Stimulated activated naive B cell treated with anti-CD40 and anti-IgM and Interleukin-4, amounts not matched to agents 10 μg/mL and 1 μg/mL and 100 μg/mL, for 72 hours (primary cell): Measurements from ENCODE around the gene PTGIS.

Source experiments
- ATAC-seq, 2 donors: fragments of 150-1000 bp; cut with Tn5 transposase; replicated peaks; 2 replicates each; pipeline ENCODE4 v1.10.0; 2021; ENCODE audit warnings: moderate library complexity in 1 of 2
- DNase-seq: peaks from one replicate; pipeline ENCODE4 v3.0.0; 2021
- H3K27ac Mint-ChIP-seq: one replicate; pipeline ENCODE4 v1.8.0; 2022; ENCODE audit warnings: mild to moderate bottlenecking, mixed read lengths
- H3K27me3 Mint-ChIP-seq, 2 donors: one replicate each; pipeline ENCODE4 v1.8.0; 2022; ENCODE audit warnings: mixed read lengths in 2 of 2
- H3K36me3 Mint-ChIP-seq, 2 donors: one replicate each; pipeline ENCODE4 v1.8.0; 2022; ENCODE audit warnings: mixed read lengths in 2 of 2, mild to moderate bottlenecking in 1 of 2
- H3K4me1 Mint-ChIP-seq, 2 donors: one replicate each; pipeline ENCODE4 v1.8.0; 2022; ENCODE audit warnings: mixed read lengths in 2 of 2, mild to moderate bottlenecking in 1 of 2
- H3K4me3 Mint-ChIP-seq, 2 donors: one replicate each; pipeline ENCODE4 v1.8.0; 2022; ENCODE audit warnings: mild to moderate bottlenecking in 2 of 2, mixed read lengths in 2 of 2, moderate library complexity in 1 of 2
- H3K9me3 Mint-ChIP-seq, 2 donors: one replicate each; pipeline ENCODE4 v1.8.0; 2022; ENCODE audit warnings: mixed read lengths in 2 of 2, mild to moderate bottlenecking in 1 of 2

The PTGIS gene

DNA sequence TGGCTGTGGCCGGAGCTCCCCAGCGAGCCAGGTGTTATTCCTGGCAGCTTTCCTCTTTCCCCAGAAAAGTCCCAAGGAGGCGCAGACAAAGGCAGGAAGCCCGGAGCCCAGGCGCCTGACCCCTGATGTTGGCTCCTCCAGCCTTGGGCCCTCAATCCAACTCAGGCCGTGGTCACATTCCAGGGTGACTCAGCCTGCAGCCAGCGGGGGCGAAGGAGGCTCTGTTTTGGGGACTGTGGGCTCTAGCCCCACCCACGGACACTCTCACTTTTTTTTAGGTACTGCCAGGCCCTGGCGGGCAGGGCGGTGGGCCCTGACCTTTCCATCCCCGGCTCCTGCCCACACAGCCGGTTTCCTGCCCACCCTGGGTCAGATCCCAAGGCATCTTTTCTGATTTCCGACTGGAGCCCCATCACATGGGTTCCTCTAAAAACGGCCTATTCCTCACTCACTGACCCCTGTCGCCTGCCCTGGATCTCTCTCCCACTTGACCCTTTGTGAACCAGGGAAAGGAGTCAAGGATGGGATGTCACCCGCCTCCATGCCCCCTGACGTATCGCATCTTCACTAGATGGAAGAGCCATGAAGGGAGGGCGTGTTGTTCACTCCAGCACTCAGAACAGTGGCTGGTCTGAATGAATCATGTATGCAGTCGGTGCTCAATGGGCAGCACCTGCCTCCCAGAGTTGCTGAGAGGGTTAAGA is 5.5 kb downstream of the PTGIS start:
- Mint-ChIP-seq H3K36me3 (no peaks in the 10 kb centered on the region), H3K27me3 (peaks cover 56 to 78% of the 10 kb centered on the region in 2 donors), H3K4me1 (no peaks in the 10 kb centered on the region), H3K4me3 (no peak overlapping the region), H3K9me3 (peaks cover 0 to 2% of the 10 kb centered on the region in 2 donors), H3K27ac (no peak overlapping the region)
- DNase-seq (no peak), ATAC-seq (no peak)

GRCh38 chr20:49561806-49562205 is 6.1 kb downstream of the PTGIS start:
- Mint-ChIP-seq H3K36me3 (no peaks in the 10 kb centered on the region), H3K4me1 (no peaks in the 10 kb centered on the region), H3K4me3 (no peak overlapping the region), H3K27ac (no peak overlapping the region), H3K9me3 (peaks cover 2 to 3% of the 10 kb centered on the region in 2 donors), H3K27me3 (peaks cover 62 to 78% of the 10 kb centered on the region in 2 donors)
- DNase-seq (no peak), ATAC-seq (no peak)

- DNase-seq = no peak
Measured at GRCh38 chr20:49561256-49561655, 6.7 kb downstream of the PTGIS start.

GRCh38 chr20:49560646-49561045 is 7.3 kb downstream of the PTGIS start:
- Mint-ChIP-seq H3K36me3 (no peaks in the 10 kb centered on the region), H3K9me3 (peaks cover 3 to 4% of the 10 kb centered on the region in 2 donors), H3K4me1 (no peaks in the 10 kb centered on the region), H3K4me3 (no peak overlapping the region), H3K27ac (no peak overlapping the region), H3K27me3 (peaks cover 52 to 69% of the 10 kb centered on the region in 2 donors)
- DNase-seq (no peak), ATAC-seq (no peak)

More at GRCh38 chr20:49561256-49561655, 6.7 kb downstream of the PTGIS start:
- peaks cover 58 to 75% of the 10 kb centered on the region in 2 donors for H3K27me3 Mint-ChIP-seq
- H3K9me3 Mint-ChIP-seq = peaks cover 2 to 4% of the 10 kb centered on the region in 2 donors
- no peaks in the 10 kb centered on the region for H3K4me1 Mint-ChIP-seq
- H3K4me3 Mint-ChIP-seq = no peak overlapping the region
- ATAC-seq = no peak
- no peaks in the 10 kb centered on the region for H3K36me3 Mint-ChIP-seq
- H3K27ac Mint-ChIP-seq = no peak overlapping the region

DNA sequence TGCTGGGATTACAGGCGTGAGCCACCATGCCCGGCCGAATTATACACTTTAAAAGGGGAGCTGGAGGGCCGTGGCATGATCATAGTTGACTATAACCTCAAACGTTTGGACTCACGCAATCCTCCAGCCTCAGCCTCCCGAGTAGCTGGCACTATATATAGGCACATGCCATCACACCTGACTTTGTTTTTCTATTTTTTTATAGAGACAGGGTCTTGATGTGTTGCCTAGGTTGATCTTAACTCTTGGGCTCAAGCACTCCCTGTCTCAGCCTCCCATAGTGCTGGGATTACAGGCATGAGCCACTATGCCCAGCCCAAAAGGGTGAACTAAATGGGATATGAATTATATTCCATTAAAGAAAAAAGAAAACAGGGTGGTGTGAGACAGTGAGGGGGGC is 7.8 kb downstream of the PTGIS start:
- Mint-ChIP-seq H3K27me3 (peaks cover 51 to 65% of the 10 kb centered on the region in 2 donors), H3K36me3 (no peaks in the 10 kb centered on the region), H3K9me3 (peaks cover 4% of the 10 kb centered on the region in 2 donors), H3K4me1 (no peaks in the 10 kb centered on the region), H3K4me3 (no peak overlapping the region), H3K27ac (no peak overlapping the region)
- DNase-seq (no peak), ATAC-seq (no peak)

GRCh38 chr20:49559411-49560081 is 8.4 kb downstream of the PTGIS start:
- no peaks in the 10 kb centered on the region for H3K36me3 Mint-ChIP-seq
- DNase-seq = no peak
- no peak overlapping the region for H3K27ac Mint-ChIP-seq
- H3K4me1 Mint-ChIP-seq = no peaks in the 10 kb centered on the region
- H3K27me3 Mint-ChIP-seq = peaks cover 51 to 65% of the 10 kb centered on the region in 2 donors
- H3K9me3 Mint-ChIP-seq = peaks cover 4% of the 10 kb centered on the region in 2 donors
- H3K4me3 Mint-ChIP-seq = no peak overlapping the region
- ATAC-seq = no peak

DNA sequence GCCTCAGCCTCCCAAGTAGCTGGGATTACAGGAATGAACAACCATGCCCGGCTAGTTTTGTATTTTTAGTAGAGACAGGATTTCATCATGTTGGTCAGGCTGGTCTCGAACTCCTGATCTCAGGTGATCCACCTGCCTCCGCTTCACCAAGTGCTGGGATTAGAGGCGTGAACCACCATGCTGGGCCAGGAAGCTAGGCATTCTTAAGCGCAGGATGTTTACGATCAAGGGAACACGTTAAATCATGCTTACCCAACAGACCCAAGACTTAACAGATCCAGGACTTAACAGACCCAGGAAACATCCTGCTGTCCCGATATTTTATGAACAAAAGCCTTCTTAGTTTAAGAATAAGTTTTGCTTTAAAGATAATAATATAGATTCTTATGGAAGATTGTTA is 9.1 kb downstream of the PTGIS start:
- no peak overlapping the region for H3K4me3 Mint-ChIP-seq
- ATAC-seq = no peak
- no peak overlapping the region for H3K27ac Mint-ChIP-seq
- no peaks in the 10 kb centered on the region for H3K4me1 Mint-ChIP-seq
- H3K27me3 Mint-ChIP-seq = peaks cover 50 to 64% of the 10 kb centered on the region in 2 donors
- H3K9me3 Mint-ChIP-seq = peaks cover 4% of the 10 kb centered on the region in 2 donors
- H3K36me3 Mint-ChIP-seq = no peaks in the 10 kb centered on the region
- no peak for DNase-seq

- H3K4me3 Mint-ChIP-seq = no peak overlapping the region
- H3K27me3 Mint-ChIP-seq = peaks cover 40 to 52% of the 10 kb centered on the region in 2 donors
- no peaks in the 10 kb centered on the region for H3K36me3 Mint-ChIP-seq
- no peak for ATAC-seq
- H3K27ac Mint-ChIP-seq = no peak overlapping the region
- H3K9me3 Mint-ChIP-seq = peaks cover 4% of the 10 kb centered on the region in 2 donors
- H3K4me1 Mint-ChIP-seq = no peaks in the 10 kb centered on the region
- DNase-seq = no peak
Measured at GRCh38 chr20:49557449-49557848, 10.5 kb downstream of the PTGIS start.

DNA sequence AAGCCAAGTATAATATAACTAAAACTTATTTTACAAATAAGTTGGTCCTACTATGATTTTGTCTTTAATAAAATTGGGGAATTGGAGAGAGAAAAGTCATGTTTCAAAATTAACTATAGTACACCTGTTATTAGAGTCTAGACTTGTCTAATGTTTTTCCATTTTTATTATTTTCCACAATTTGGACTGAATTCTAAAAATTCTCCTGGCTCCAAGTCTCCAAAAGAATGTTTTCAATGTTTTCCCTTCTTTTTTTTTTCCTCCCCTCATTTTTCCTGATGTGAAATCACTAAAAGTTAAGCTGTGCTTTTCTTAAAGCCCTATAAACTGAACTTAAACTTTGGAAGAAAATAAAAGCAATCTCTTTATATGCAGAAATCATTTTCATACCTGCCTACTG is 11.3 kb downstream of the PTGIS start:
- Mint-ChIP-seq H3K27ac (no peak overlapping the region), H3K36me3 (no peaks in the 10 kb centered on the region), H3K27me3 (peaks cover 41 to 54% of the 10 kb centered on the region in 2 donors), H3K4me1 (no peaks in the 10 kb centered on the region), H3K9me3 (peaks cover 4% of the 10 kb centered on the region in 2 donors), H3K4me3 (no peak overlapping the region)
- DNase-seq = no peak
- ATAC-seq = no peak

DNA sequence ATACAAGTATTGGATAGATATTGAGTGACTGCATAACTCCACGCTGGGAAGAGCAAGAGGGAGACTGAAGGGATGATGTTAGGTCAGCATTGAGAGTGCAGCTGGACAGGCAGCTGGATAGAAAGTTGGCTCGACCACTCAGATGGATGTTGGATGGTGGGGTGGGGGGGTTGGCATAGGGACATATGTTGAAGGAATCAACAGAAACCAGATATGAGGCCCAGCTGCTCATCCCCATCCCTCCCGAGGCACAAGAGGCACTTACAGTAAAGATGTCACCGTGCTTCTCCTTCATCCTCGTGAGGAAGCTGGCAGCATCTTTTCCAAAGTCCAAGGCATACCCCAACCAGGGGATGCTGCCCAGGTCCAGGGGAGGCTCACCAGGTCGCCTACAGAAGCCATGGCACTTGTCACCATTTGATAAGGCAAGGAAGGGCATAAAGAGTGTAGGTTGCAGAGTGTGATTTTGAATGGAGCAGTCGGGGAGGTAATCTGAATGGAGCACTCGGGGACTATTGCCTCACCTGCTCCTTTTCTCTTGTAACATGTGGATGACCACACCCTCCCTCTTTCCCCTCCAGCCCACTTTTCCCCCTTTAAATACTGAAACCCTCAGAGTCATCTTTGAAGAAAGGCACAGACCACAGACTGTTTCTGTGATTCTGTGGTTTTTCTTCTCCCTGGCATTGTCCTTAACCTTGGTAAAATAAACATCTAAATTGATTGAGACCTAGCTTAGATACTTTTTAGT is 18.0 kb downstream of the PTGIS start:
- Mint-ChIP-seq H3K4me1 (no peaks in the 10 kb centered on the region), H3K27me3 (peaks cover 11 to 14% of the 10 kb centered on the region in 2 donors), H3K27ac (no peak overlapping the region), H3K36me3 (peaks cover 0 to 4% of the 10 kb centered on the region in 2 donors), H3K4me3 (no peak overlapping the region), H3K9me3 (peaks cover 3 to 5% of the 10 kb centered on the region in 2 donors)
- DNase-seq (no peak), ATAC-seq (no peak)

- Mint-ChIP-seq H3K27ac (no peak overlapping the region), H3K4me3 (no peak overlapping the region), H3K4me1 (no peaks in the 10 kb centered on the region), H3K27me3 (peaks cover 11 to 16% of the 10 kb centered on the region in 2 donors), H3K36me3 (peaks cover 0 to 4% of the 10 kb centered on the region in 2 donors), H3K9me3 (peaks cover 3 to 5% of the 10 kb centered on the region in 2 donors)
- ATAC-seq (no peak), DNase-seq (no peak)
Measured at GRCh38 chr20:49548371-49548947, 19.5 kb downstream of the PTGIS start.

- DNase-seq = no peak
- peaks cover 0 to 2% of the 10 kb centered on the region in 2 donors for H3K4me1 Mint-ChIP-seq
- peaks cover 3 to 5% of the 10 kb centered on the region in 2 donors for H3K9me3 Mint-ChIP-seq
Measured at GRCh38 chr20:49545572-49545971, 22.4 kb downstream of the PTGIS start.

GRCh38 chr20:49544535-49544934 is 23.4 kb downstream of the PTGIS start:
- no peak for DNase-seq
- H3K4me3 Mint-ChIP-seq = no peak overlapping the region
- peaks cover 3 to 5% of the 10 kb centered on the region in 2 donors for H3K9me3 Mint-ChIP-seq
- H3K27ac Mint-ChIP-seq = no peak overlapping the region
- ATAC-seq = no peak
- H3K27me3 Mint-ChIP-seq = peaks cover 21 to 23% of the 10 kb centered on the region in 2 donors
- H3K4me1 Mint-ChIP-seq = peaks cover 0 to 2% of the 10 kb centered on the region in 2 donors
- peaks cover 0 to 4% of the 10 kb centered on the region in 2 donors for H3K36me3 Mint-ChIP-seq

More at GRCh38 chr20:49545572-49545971, 22.4 kb downstream of the PTGIS start:
- ATAC-seq = no peak
- H3K27me3 Mint-ChIP-seq = peaks cover 12 to 14% of the 10 kb centered on the region in 2 donors
- H3K4me3 Mint-ChIP-seq = no peak overlapping the region
- H3K36me3 Mint-ChIP-seq = peaks cover 0 to 4% of the 10 kb centered on the region in 2 donors
- no peak overlapping the region for H3K27ac Mint-ChIP-seq

- DNase-seq = no peak
- Mint-ChIP-seq H3K27me3 (peaks cover 24% of the 10 kb centered on the region in 2 donors), H3K36me3 (peaks cover 0 to 4% of the 10 kb centered on the region in 2 donors)
Measured at GRCh38 chr20:49543858-49544437, 24.0 kb downstream of the PTGIS start.

More at GRCh38 chr20:49543858-49544437, 24.0 kb downstream of the PTGIS start:
- Mint-ChIP-seq H3K4me3 (no peak overlapping the region), H3K9me3 (peaks cover 3 to 5% of the 10 kb centered on the region in 2 donors), H3K4me1 (peaks cover 0 to 2% of the 10 kb centered on the region in 2 donors), H3K27ac (no peak overlapping the region)
- ATAC-seq = no peak
